ENCODE results near the gene SIGLEC6. TPM values are rescaled to one million over a fixed set of nuclear protein-coding genes. Genes with fewer than 3 reads are reported as not detected.

The SIGLEC6 gene
- total and polyA plus RNA-seq, 9 donors = 0.07 to 0.29 (median 0.22) TPM; not detected in 4

GRCh38 chr19:51549533-51550324, 18.3 kb upstream of the SIGLEC6 start:
- H3K27me3 ChIP-seq (ENCODE audit: control insufficient read depth, insufficient read depth, low read length) = no peaks in the 10 kb centered on the region
- WGBS (ENCODE audit: insufficient coverage) = 70% methylated on average over 8 of the region's 8 CpGs

GRCh38 chr19:51548891-51549305, 17.4 kb upstream of the SIGLEC6 start:
- H3K4me1 ChIP-seq (ENCODE audit: control insufficient read depth, insufficient read depth, low read length) = no peaks in the 10 kb centered on the region
- no peak overlapping the region for H3K27ac ChIP-seq (ENCODE audit: low read length)
- H3K9me3 ChIP-seq (replicated peaks; ENCODE audit: control insufficient read depth, low read depth, low read length) = no peaks in the 10 kb centered on the region
- no peaks in the 10 kb centered on the region for H3K36me3 ChIP-seq (ENCODE audit: control insufficient read depth, insufficient read depth, low read length)
- DNase-seq = no peak
- WGBS (ENCODE audit: insufficient coverage) = no CpG with 5 or more reads among the region's 4 CpGs
- H3K4me3 ChIP-seq (ENCODE audit: low read length) = no peak overlapping the region
- no peaks in the 10 kb centered on the region for H3K27me3 ChIP-seq (ENCODE audit: control insufficient read depth, insufficient read depth, low read length)

More at GRCh38 chr19:51549533-51550324, 18.3 kb upstream of the SIGLEC6 start:
- Histone ChIP-seq H3K27ac (ENCODE audit: low read length) (no peak overlapping the region), H3K4me1 (ENCODE audit: control insufficient read depth, insufficient read depth, low read length) (no peaks in the 10 kb centered on the region), H3K9me3 (replicated peaks; ENCODE audit: control insufficient read depth, low read depth, low read length) (no peaks in the 10 kb centered on the region), H3K36me3 (ENCODE audit: control insufficient read depth, insufficient read depth, low read length) (no peaks in the 10 kb centered on the region), H3K4me3 (ENCODE audit: low read length) (no peak overlapping the region)
- no peak for DNase-seq

GRCh38 chr19:51548213-51548651, 16.8 kb upstream of the SIGLEC6 start:
- Histone ChIP-seq H3K27me3 (ENCODE audit: control insufficient read depth, insufficient read depth, low read length) (no peaks in the 10 kb centered on the region), H3K27ac (ENCODE audit: low read length) (no peak overlapping the region), H3K9me3 (replicated peaks; ENCODE audit: control insufficient read depth, low read depth, low read length) (no peaks in the 10 kb centered on the region), H3K4me1 (ENCODE audit: control insufficient read depth, insufficient read depth, low read length) (no peaks in the 10 kb centered on the region), H3K4me3 (ENCODE audit: low read length) (no peak overlapping the region), H3K36me3 (ENCODE audit: control insufficient read depth, insufficient read depth, low read length) (no peaks in the 10 kb centered on the region)
- no peak for DNase-seq
- 74% methylated on average over 4 of the region's 5 CpGs for WGBS (ENCODE audit: insufficient coverage)

- no peaks in the 10 kb centered on the region for H3K4me1 ChIP-seq (ENCODE audit: control insufficient read depth, insufficient read depth, low read length)
- H3K9me3 ChIP-seq (replicated peaks; ENCODE audit: control insufficient read depth, low read depth, low read length) = no peaks in the 10 kb centered on the region
- no peaks in the 10 kb centered on the region for H3K27me3 ChIP-seq (ENCODE audit: control insufficient read depth, insufficient read depth, low read length)
- 89% methylated on average over 3 of the region's 7 CpGs for WGBS (ENCODE audit: insufficient coverage)
- no peak for DNase-seq
- H3K4me3 ChIP-seq (ENCODE audit: low read length) = no peak overlapping the region
- H3K36me3 ChIP-seq (ENCODE audit: control insufficient read depth, insufficient read depth, low read length) = no peaks in the 10 kb centered on the region
- H3K27ac ChIP-seq (ENCODE audit: low read length) = no peak overlapping the region
Observed at GRCh38 chr19:51547397-51548212, 16.1 kb upstream of the SIGLEC6 start.

GRCh38 chr19:51546650-51547396, 15.4 kb upstream of the SIGLEC6 start:
- H3K27me3 ChIP-seq (ENCODE audit: control insufficient read depth, insufficient read depth, low read length) = no peaks in the 10 kb centered on the region

GRCh38 chr19:51546107-51546649, 14.7 kb upstream of the SIGLEC6 start:
- peaks cover 2% of the 10 kb centered on the region for H3K27me3 ChIP-seq (ENCODE audit: control insufficient read depth, insufficient read depth, low read length)
- WGBS (ENCODE audit: insufficient coverage) = 61% methylated on average over 3 of the region's 5 CpGs
- DNase-seq = no peak

More at GRCh38 chr19:51546650-51547396, 15.4 kb upstream of the SIGLEC6 start:
- H3K4me1 ChIP-seq (ENCODE audit: control insufficient read depth, insufficient read depth, low read length) = no peaks in the 10 kb centered on the region
- H3K4me3 ChIP-seq (ENCODE audit: low read length) = no peak overlapping the region
- DNase-seq = no peak
- no peak overlapping the region for H3K27ac ChIP-seq (ENCODE audit: low read length)
- WGBS (ENCODE audit: insufficient coverage) = 53% methylated on average over 4 of the region's 10 CpGs
- no peaks in the 10 kb centered on the region for H3K9me3 ChIP-seq (replicated peaks; ENCODE audit: control insufficient read depth, low read depth, low read length)
- H3K36me3 ChIP-seq (ENCODE audit: control insufficient read depth, insufficient read depth, low read length) = no peaks in the 10 kb centered on the region

GRCh38 chr19:51544038-51544437, 12.6 kb upstream of the SIGLEC6 start:
- Histone ChIP-seq H3K27ac (ENCODE audit: low read length) (no peak overlapping the region), H3K4me3 (ENCODE audit: low read length) (no peak overlapping the region), H3K36me3 (ENCODE audit: control insufficient read depth, insufficient read depth, low read length) (no peaks in the 10 kb centered on the region), H3K27me3 (ENCODE audit: control insufficient read depth, insufficient read depth, low read length) (peaks cover 2% of the 10 kb centered on the region), H3K9me3 (replicated peaks; ENCODE audit: control insufficient read depth, low read depth, low read length) (no peaks in the 10 kb centered on the region), H3K4me1 (ENCODE audit: control insufficient read depth, insufficient read depth, low read length) (no peaks in the 10 kb centered on the region)
- no peak for DNase-seq
- WGBS (ENCODE audit: insufficient coverage) = 40% methylated on average over 1 of the region's 6 CpGs

More at GRCh38 chr19:51546107-51546649, 14.7 kb upstream of the SIGLEC6 start:
- no peak overlapping the region for H3K27ac ChIP-seq (ENCODE audit: low read length)
- H3K4me1 ChIP-seq (ENCODE audit: control insufficient read depth, insufficient read depth, low read length) = no peaks in the 10 kb centered on the region
- no peak overlapping the region for H3K4me3 ChIP-seq (ENCODE audit: low read length)
- H3K36me3 ChIP-seq (ENCODE audit: control insufficient read depth, insufficient read depth, low read length) = no peaks in the 10 kb centered on the region
- no peaks in the 10 kb centered on the region for H3K9me3 ChIP-seq (replicated peaks; ENCODE audit: control insufficient read depth, low read depth, low read length)

GRCh38 chr19:51542699-51543098, 11.2 kb upstream of the SIGLEC6 start:
- no peak for DNase-seq
- Histone ChIP-seq H3K9me3 (replicated peaks; ENCODE audit: control insufficient read depth, low read depth, low read length) (no peaks in the 10 kb centered on the region), H3K27ac (ENCODE audit: low read length) (no peak overlapping the region), H3K4me3 (ENCODE audit: low read length) (no peak overlapping the region), H3K36me3 (ENCODE audit: control insufficient read depth, insufficient read depth, low read length) (no peaks in the 10 kb centered on the region), H3K4me1 (ENCODE audit: control insufficient read depth, insufficient read depth, low read length) (no peaks in the 10 kb centered on the region), H3K27me3 (ENCODE audit: control insufficient read depth, insufficient read depth, low read length) (peaks cover 2% of the 10 kb centered on the region)
- WGBS (ENCODE audit: insufficient coverage) = 67% methylated on average over 3 of the region's 5 CpGs

GRCh38 chr19:51541458-51542357, 10.2 kb upstream of the SIGLEC6 start:
- 48% methylated on average over 6 of the region's 10 CpGs for WGBS (ENCODE audit: insufficient coverage)
- DNase-seq = no peak
- H3K27me3 ChIP-seq (ENCODE audit: control insufficient read depth, insufficient read depth, low read length) = peaks cover 2% of the 10 kb centered on the region

More at GRCh38 chr19:51541458-51542357, 10.2 kb upstream of the SIGLEC6 start:
- Histone ChIP-seq H3K9me3 (replicated peaks; ENCODE audit: control insufficient read depth, low read depth, low read length) (no peaks in the 10 kb centered on the region), H3K4me1 (ENCODE audit: control insufficient read depth, insufficient read depth, low read length) (no peaks in the 10 kb centered on the region), H3K4me3 (ENCODE audit: low read length) (no peak overlapping the region), H3K27ac (ENCODE audit: low read length) (no peak overlapping the region), H3K36me3 (ENCODE audit: control insufficient read depth, insufficient read depth, low read length) (no peaks in the 10 kb centered on the region)

All from muscle of leg (tissue), 11 donors.